Astrocyte of the cerebellum (primary cell): Measurements from ENCODE around the gene HK2.
"Not testable (repeated sequence)": the region's sequence is repeated elsewhere in the genome, so short reads cannot be mapped to it uniquely, and the experiment has no call there.

Experiments
- DNase-seq: peaks from one replicate; pipeline ENCODE4 v3.0.0-alpha.2; 2011; ENCODE audit warnings: low read depth
- H3K4me3 ChIP-seq: 2 replicates; pipeline ENCODE4 v1.5.1; 2011; ENCODE audit warnings: mild to moderate bottlenecking, low read depth, low read length, moderate library complexity
- CTCF ChIP-seq: IDR thresholded peaks from 2 replicates; pipeline ENCODE4 v1.5.1; 2012; ENCODE audit warnings: low read length, low read depth, moderate library complexity, mild to moderate bottlenecking; ENCODE audit errors: missing control alignments
- in situ Hi-C: cut with HindIII; loops from 2 replicates; pipeline ENCODE4 v1.10.0; 2017; ENCODE audit warnings: low sequenced_read_pairs

The HK2 gene

GRCh38 chr2:74833418-74834233, at the start of gene HK2:
TSS of gene HK2 (plus strand) at chr2:74834127. CDS start at chr2:74834581, 454 bp downstream.
- DNase-seq = no peak
- peak within 1 kb of the TSS; percentile 69 for H3K4me3 ChIP-seq
- in situ Hi-C loops = no loop called here

GRCh38 chr2:74789271-74789670, 44.7 kb upstream of the HK2 start:
- no peak for DNase-seq
- H3K4me3 ChIP-seq = no peak overlapping the region
- in situ Hi-C loops = no loop called here
- no peak for TF ChIP-seq CTCF

More at GRCh38 chr2:74833418-74834233, at the start of gene HK2:
- no peak for TF ChIP-seq CTCF

GRCh38 chr2:74792282-74792681, 41.6 kb upstream of the HK2 start:
- no peak for DNase-seq
- TF ChIP-seq CTCF = no peak
- in situ Hi-C loops = no loop called here
- no peak overlapping the region for H3K4me3 ChIP-seq

GRCh38 chr2:74794878-74795277, 39.0 kb upstream of the HK2 start:
- DNase-seq, in situ Hi-C loops: not testable (repeated sequence)

GRCh38 chr2:74806355-74806839, 27.5 kb upstream of the HK2 start:
- DNase-seq = no peak
- no peak overlapping the region for H3K4me3 ChIP-seq
- no peak for TF ChIP-seq CTCF
- in situ Hi-C loops = no loop called here

More at GRCh38 chr2:74794878-74795277, 39.0 kb upstream of the HK2 start:
- not testable (repeated sequence) for H3K4me3 ChIP-seq

- DNase-seq = no peak
- TF ChIP-seq CTCF = no peak
- in situ Hi-C loops = no loop called here
- H3K4me3 ChIP-seq = no peak overlapping the region
These were observed 27.0 kb upstream of the HK2 start for GRCh38 chr2:74806920-74807319.

GRCh38 chr2:74812787-74813590, 20.9 kb upstream of the HK2 start:
- no peak overlapping the region for H3K4me3 ChIP-seq
- no peak for TF ChIP-seq CTCF
- in situ Hi-C loops = no loop called here
- no peak for DNase-seq
